IPS-20b (cell line): Measurements from ENCODE around the gene NFRKB.

ENCODE experiments used
- H3K27ac ChIP-seq: one replicate; pipeline ENCODE4 v1.5.1; 2013; ENCODE audit warnings: low read length
- H3K27me3 ChIP-seq: 2 replicates; pipeline ENCODE4 v1.6.1; 2013; ENCODE audit warnings: mild to moderate bottlenecking, low read length, inconsistent platforms; ENCODE audit not compliant: insufficient read depth
- H3K36me3 ChIP-seq: 2 replicates; pipeline ENCODE4 v1.6.1; 2013; ENCODE audit warnings: low read depth, mild to moderate bottlenecking, inconsistent platforms, low read length, moderate library complexity; ENCODE audit not compliant: insufficient read depth
- H3K4me1 ChIP-seq: 2 replicates; pipeline ENCODE4 v1.6.1; 2013; ENCODE audit warnings: mild to moderate bottlenecking, control low read depth, inconsistent platforms, low read length, moderate library complexity; ENCODE audit not compliant: insufficient read depth
- H3K4me3 ChIP-seq: 2 replicates; pipeline ENCODE4 v1.5.1; 2013; ENCODE audit warnings: mild to moderate bottlenecking, low read length, inconsistent platforms
- H3K9ac ChIP-seq: 2 replicates; pipeline ENCODE4 v1.6.1; 2013; ENCODE audit warnings: low read depth, mild to moderate bottlenecking, inconsistent platforms, low read length, moderate library complexity
- H3K9me3 ChIP-seq: 2 replicates; pipeline ENCODE4 v1.6.1; 2013; ENCODE audit warnings: mild to moderate bottlenecking, low read depth, low read length, inconsistent platforms; ENCODE audit not compliant: insufficient read depth

Gene NFRKB

GRCh38 chr11:129930296-129930695, 34.9 kb upstream of the NFRKB start:
- Histone ChIP-seq H3K9ac (no peak overlapping the region), H3K4me1 (peaks cover 4% of the 10 kb centered on the region; the same call in 1 of the 2 replicates), H3K4me3 (no peak overlapping the region), H3K36me3 (peaks cover 45% of the 10 kb centered on the region), H3K9me3 (no peaks in the 10 kb centered on the region), H3K27me3 (no peaks in the 10 kb centered on the region), H3K27ac (no peak overlapping the region)

GRCh38 chr11:129929721-129930120, 34.3 kb upstream of the NFRKB start:
- Histone ChIP-seq H3K9me3 (no peaks in the 10 kb centered on the region), H3K4me1 (no peaks in the 10 kb centered on the region), H3K4me3 (no peak overlapping the region), H3K36me3 (peaks cover 45% of the 10 kb centered on the region), H3K27me3 (no peaks in the 10 kb centered on the region), H3K9ac (no peak overlapping the region), H3K27ac (no peak overlapping the region)

- no peaks in the 10 kb centered on the region for H3K4me1 ChIP-seq
- no peak overlapping the region for H3K4me3 ChIP-seq
- H3K9ac ChIP-seq = no peak overlapping the region
- H3K36me3 ChIP-seq = peaks cover 46% of the 10 kb centered on the region
- H3K9me3 ChIP-seq = no peaks in the 10 kb centered on the region
- H3K27me3 ChIP-seq = no peaks in the 10 kb centered on the region
- H3K27ac ChIP-seq = no peak overlapping the region
Observed at GRCh38 chr11:129928923-129929692, 33.7 kb upstream of the NFRKB start.

- Histone ChIP-seq H3K9me3 (no peaks in the 10 kb centered on the region), H3K9ac (no peak overlapping the region), H3K27me3 (no peaks in the 10 kb centered on the region), H3K36me3 (peaks cover 55% of the 10 kb centered on the region), H3K27ac (no peak overlapping the region), H3K4me1 (no peaks in the 10 kb centered on the region), H3K4me3 (no peak overlapping the region)
Observed at GRCh38 chr11:129922674-129923073, 27.3 kb upstream of the NFRKB start.

- peaks cover 68% of the 10 kb centered on the region for H3K36me3 ChIP-seq
- no peak overlapping the region for H3K9ac ChIP-seq
Observed at GRCh38 chr11:129918361-129918760, 23.0 kb upstream of the NFRKB start.

GRCh38 chr11:129917231-129917630, 21.9 kb upstream of the NFRKB start:
- H3K9ac ChIP-seq = no peak overlapping the region
- H3K4me1 ChIP-seq = no peaks in the 10 kb centered on the region
- H3K27me3 ChIP-seq = no peaks in the 10 kb centered on the region
- no peak overlapping the region for H3K27ac ChIP-seq
- peaks cover 62% of the 10 kb centered on the region for H3K36me3 ChIP-seq
- H3K9me3 ChIP-seq = no peaks in the 10 kb centered on the region
- H3K4me3 ChIP-seq = no peak overlapping the region

More at GRCh38 chr11:129918361-129918760, 23.0 kb upstream of the NFRKB start:
- Histone ChIP-seq H3K27me3 (no peaks in the 10 kb centered on the region), H3K4me3 (no peak overlapping the region), H3K9me3 (no peaks in the 10 kb centered on the region), H3K4me1 (no peaks in the 10 kb centered on the region), H3K27ac (no peak overlapping the region)

- no peak overlapping the region for H3K9ac ChIP-seq
- H3K27ac ChIP-seq = no peak overlapping the region
- no peaks in the 10 kb centered on the region for H3K9me3 ChIP-seq
- no peaks in the 10 kb centered on the region for H3K27me3 ChIP-seq
- no peak overlapping the region for H3K4me3 ChIP-seq
- H3K36me3 ChIP-seq = peaks cover 72% of the 10 kb centered on the region
- H3K4me1 ChIP-seq = no peaks in the 10 kb centered on the region
Observed at GRCh38 chr11:129911298-129911697, 15.9 kb upstream of the NFRKB start.

- no peak overlapping the region for H3K9ac ChIP-seq
- H3K4me1 ChIP-seq = no peaks in the 10 kb centered on the region
- no peaks in the 10 kb centered on the region for H3K9me3 ChIP-seq
- H3K27me3 ChIP-seq = no peaks in the 10 kb centered on the region
- H3K27ac ChIP-seq = no peak overlapping the region
- H3K36me3 ChIP-seq = peaks cover 78% of the 10 kb centered on the region
- H3K4me3 ChIP-seq = no peak overlapping the region
Observed at GRCh38 chr11:129910360-129910759, 15.0 kb upstream of the NFRKB start.

- no peak overlapping the region for H3K9ac ChIP-seq
- H3K27me3 ChIP-seq = no peaks in the 10 kb centered on the region
- H3K9me3 ChIP-seq = no peaks in the 10 kb centered on the region
- peaks cover 81% of the 10 kb centered on the region for H3K36me3 ChIP-seq
- no peak overlapping the region for H3K4me3 ChIP-seq
- H3K27ac ChIP-seq = no peak overlapping the region
- no peaks in the 10 kb centered on the region for H3K4me1 ChIP-seq
Observed at GRCh38 chr11:129905402-129905801, 10.0 kb upstream of the NFRKB start.

GRCh38 chr11:129896062-129896461, 684 bp upstream of the NFRKB start:
- Histone ChIP-seq H3K27ac (peak overlapping the region; percentile 53), H3K36me3 (peaks cover 50% of the 10 kb centered on the region), H3K27me3 (no peaks in the 10 kb centered on the region), H3K9ac (peak overlapping the region; percentile 71; the same call in 1 of the 2 replicates), H3K4me1 (peaks cover 10% of the 10 kb centered on the region; the same call in 1 of the 2 replicates), H3K4me3 (peak overlapping the region; percentile 71), H3K9me3 (no peaks in the 10 kb centered on the region; the same call in 1 of the 2 replicates)

GRCh38 chr11:129894278-129895125, 876 bp downstream of the NFRKB start:
- Histone ChIP-seq H3K27me3 (no peaks in the 10 kb centered on the region), H3K9me3 (no peaks in the 10 kb centered on the region; the same call in 1 of the 2 replicates), H3K4me3 (peak overlapping the region; percentile 90), H3K36me3 (peaks cover 52% of the 10 kb centered on the region), H3K9ac (peak overlapping the region; percentile 88; the same call in 1 of the 2 replicates), H3K4me1 (peaks cover 10% of the 10 kb centered on the region; the same call in 1 of the 2 replicates), H3K27ac (no peak overlapping the region)
